HepG2 (cell line): Measurements from ENCODE around the gene NCOA6. TPM values are rescaled to one million over a fixed set of nuclear protein-coding genes. Genes with fewer than 3 reads are reported as not detected.

ENCODE experiments used
- ATAC-seq: fragments of 200-7000 bp; cut with Tn5 transposase; 3 replicates; pipeline ENCODE4 v1.9.1; 2020; ENCODE audit warnings: mild to moderate bottlenecking, moderate library complexity
- BruUV-seq: library from RNA; stranded (reverse); fragments of 400-500 nt; replicated peaks from 2 replicates; lab custom pipeline; 2021; lab: Mats Ljungman, UMichigan
- CTCF ChIA-PET: fragments of 300-600 bp; formaldehyde crosslinking; extraction: SDS; loops from one replicate; lab custom pipeline; 2021; ENCODE audit warnings: low total read pairs, inconsistent platforms, low intra/inter-chr PET ratio; lab: Yijun Ruan, JAX
- POLR2A ChIA-PET: fragments of 350-600 bp; sonication (Branson Sonifier 250); formaldehyde crosslinking; loops from one replicate; lab custom pipeline; 2020; ENCODE audit warnings: antibody characterized with exemption, inconsistent platforms; lab: Yijun Ruan, JAX
- DNase-seq: peaks from one replicate; pipeline ENCODE4 v3.0.0-alpha.2; 2015; ENCODE audit warnings: low spot score
- FAIRE-seq: peaks from 3 replicates; lab custom pipeline; 2011; peaks lifted over from hg19 to GRCh38; lab: Jason Lieb, UNC
- H2AFZ ChIP-seq: one replicate; pipeline ENCODE4 v1.6.1; 2011; ENCODE audit warnings: low read length, inconsistent platforms
- H3K27ac ChIP-seq: fragments of 300-600 bp; 3 replicates; pipeline ENCODE4 v1.8.0; 2011; ENCODE audit warnings: mixed run types, mild to moderate bottlenecking, mixed read lengths, low read length, inconsistent platforms; ENCODE audit not compliant: insufficient read depth; ENCODE audit errors: extremely low read length
- H3K27me3 ChIP-seq, 2 experiments: fragments of 200-600 bp in 1 of 2; 2 replicates in 1 of 2; 3 replicates in 1 of 2; pipeline versions ENCODE4 v1.6.0 to v1.8.0; 2011; ENCODE audit warnings: low read length in 2 of 2, mild to moderate bottlenecking in 2 of 2, moderate library complexity in 2 of 2, inconsistent platforms in 1 of 2; ENCODE audit not compliant: insufficient read depth in 2 of 2, control insufficient read depth in 1 of 2
- H3K36me3 ChIP-seq, 2 experiments: fragments of 200-600 bp in 1 of 2; replicated peaks in 1 of 2; 2 replicates in 1 of 2; 3 replicates in 1 of 2; pipeline versions ENCODE4 v1.5.1 to v1.8.0; 2011; ENCODE audit warnings: low read length in 2 of 2, inconsistent platforms in 1 of 2; ENCODE audit not compliant: insufficient read depth in 2 of 2, control insufficient read depth in 1 of 2
- H3K4me1 ChIP-seq: 2 replicates; pipeline ENCODE4 v1.5.1; 2012; ENCODE audit warnings: low read length, inconsistent platforms; ENCODE audit not compliant: insufficient read depth
- H3K4me2 ChIP-seq: 2 replicates; pipeline ENCODE4 v1.6.0; 2011; ENCODE audit warnings: low read depth, low read length, inconsistent platforms
- H3K4me3 ChIP-seq, 3 experiments: fragments of 200-600 bp in 1 of 3; sonication (generic), shearing (Covaris generic) in 1 of 3; replicated peaks in 1 of 3; 2 replicates each; pipeline ENCODE4 v1.5.1; 2011 to 2016; ENCODE audit warnings: low read length in 3 of 3, inconsistent platforms in 2 of 3, low read depth in 2 of 3, mild to moderate bottlenecking in 2 of 3, control low read depth in 1 of 3, mixed read lengths in 1 of 3; ENCODE audit not compliant: insufficient read depth in 1 of 3
- H3K79me2 ChIP-seq: one replicate; pipeline ENCODE4 v1.6.1; 2011; ENCODE audit warnings: low read length, inconsistent platforms; ENCODE audit not compliant: insufficient read depth
- H3K9ac ChIP-seq: 2 replicates; pipeline ENCODE4 v1.6.0; 2011; ENCODE audit warnings: mild to moderate bottlenecking, low read depth, low read length, inconsistent platforms; ENCODE audit not compliant: insufficient read depth
- H3K9me3 ChIP-seq: 2 replicates; pipeline ENCODE4 v1.5.1; 2012; ENCODE audit warnings: mild to moderate bottlenecking, low read length
- H4K20me1 ChIP-seq: 2 replicates; pipeline ENCODE4 v1.6.0; 2011; ENCODE audit warnings: inconsistent platforms, mild to moderate bottlenecking, low read length, moderate library complexity; ENCODE audit not compliant: insufficient read depth
- AGO1 ChIP-seq: fragments of 200-400 bp; formaldehyde crosslinking; IDR thresholded peaks from 2 replicates; pipeline ENCODE4 v1.6.1; 2017; ENCODE audit warnings: mild to moderate bottlenecking, low read depth, low read length, moderate library complexity; ENCODE audit not compliant: poor library complexity, severe bottlenecking
- ATF5 ChIP-seq: sonication (generic); formaldehyde crosslinking; IDR thresholded peaks from 2 replicates; pipeline ENCODE4 v1.4.0; 2020; ENCODE audit warnings: mild to moderate bottlenecking, low read depth, missing genetic modification reagents
- HNRNPK ChIP-seq: fragments of 200-400 bp; formaldehyde crosslinking; IDR thresholded peaks from 2 replicates; pipeline ENCODE4 v1.6.1; 2018; ENCODE audit warnings: low read length, low read depth, moderate library complexity, mild to moderate bottlenecking; ENCODE audit not compliant: poor library complexity, severe bottlenecking
- KDM5B ChIP-seq: sonication (generic); formaldehyde crosslinking; IDR thresholded peaks from 2 replicates; pipeline ENCODE4 v1.4.0; 2020; ENCODE audit warnings: missing genetic modification reagents, mild to moderate bottlenecking, borderline replicate concordance
- MXD3 ChIP-seq: IDR thresholded peaks from 2 replicates; pipeline ENCODE4 v1.6.1; 2016; ENCODE audit warnings: mild to moderate bottlenecking, missing biosample characterization, missing genetic modification reagents
- PHF20 ChIP-seq: sonication (generic); formaldehyde crosslinking; IDR thresholded peaks from 2 replicates; pipeline ENCODE4 v1.5.0; 2020; ENCODE audit warnings: mild to moderate bottlenecking, missing genetic modification reagents
- RAD21 ChIP-seq: fragments of 450-650 bp; formaldehyde crosslinking; IDR thresholded peaks from 2 replicates; pipeline ENCODE4 v1.5.0; 2020; ENCODE audit warnings: mild to moderate bottlenecking
- RERE ChIP-seq: IDR thresholded peaks from 2 replicates; pipeline ENCODE4 v1.6.1; 2016; ENCODE audit warnings: low read depth, missing genetic modification reagents, missing compliant biosample characterization
- ZBTB44 ChIP-seq: sonication (generic); formaldehyde crosslinking; IDR thresholded peaks from 2 replicates; pipeline ENCODE4 v1.4.0; 2020; ENCODE audit warnings: missing genetic modification reagents
- ZFP41 ChIP-seq: sonication (generic); formaldehyde crosslinking; IDR thresholded peaks from 2 replicates; pipeline ENCODE4 v1.4.0; 2020; ENCODE audit warnings: mild to moderate bottlenecking, missing genetic modification reagents, borderline replicate concordance
- ZNF362 ChIP-seq: sonication (generic); formaldehyde crosslinking; IDR thresholded peaks from 2 replicates; pipeline ENCODE4 v1.4.0; 2020; ENCODE audit warnings: missing genetic modification reagents, mild to moderate bottlenecking, borderline replicate concordance
- ZNF598 ChIP-seq: sonication (generic); formaldehyde crosslinking; IDR thresholded peaks from 2 replicates; pipeline ENCODE4 v1.5.1; 2020; ENCODE audit warnings: mild to moderate bottlenecking, missing genetic modification reagents, borderline replicate concordance
- ZNF792 ChIP-seq: IDR thresholded peaks from 2 replicates; pipeline ENCODE4 v1.6.1; 2016
- ZNF850 ChIP-seq: sonication (generic); formaldehyde crosslinking; conservative IDR thresholded peaks from 2 replicates; pipeline ENCODE4 v1.9.0; 2021; ENCODE audit warnings: mild to moderate bottlenecking, missing genetic modification reagents
- WGBS: methylation state at CpG from one replicate; pipeline ENCODE4 v1.1.6; 2017; ENCODE audit warnings: low lambda C conversion rate; 5-methylcytosine and 5-hydroxymethylcytosine counted together
- in situ Hi-C: cut with HindIII; loops from 2 replicates; pipeline ENCODE4 v1.10.0; 2017; ENCODE audit warnings: low pct_unique_long_range_greater_than_20kb; ENCODE audit not compliant: extremely low pct_ligation_motif_present
- intact Hi-C: fragments of 100-400 bp; cut with micrococcal nuclease; formaldehyde crosslinking; loops from one replicate; pipeline ENCODE4 v1.10.0; 2022; ENCODE audit not compliant: unreplicated experiment
- polyA plus RNA-seq, 8 experiments: library from polyadenylated mRNA; depleted of rRNA in 3 of 8; stranded (reverse) in 7 of 8; unstranded in 1 of 8; fragments of >200 nt; fragmentation: Illumina TruSeq in 4 of 8; extraction: Trizol in 4 of 8; gene quantifications; 2 replicates each; pipeline versions ENCODE4 v1.2.1 to v1.2.3, GENCODE V29; 2011 to 2016; ENCODE audit warnings: low read depth in 4 of 8, missing spikeins in 1 of 8, mixed read lengths in 1 of 8; ENCODE audit not compliant: insufficient read depth in 1 of 8
- total RNA-seq, 5 experiments: library from RNA; depleted of rRNA; stranded (reverse); fragments of >200 nt; fragmentation: Illumina TruSeq; extraction: Trizol; gene quantifications; 2 replicates each; pipeline ENCODE4 v1.2.3, GENCODE V29; 2016; ENCODE audit warnings: low read depth in 1 of 5

NCOA6 gene
- total and polyA plus RNA-seq, 2 of the 13 experiments (the other 11 are each of a cell fraction or from before 2014, with no cell fraction given): 11.2 to 29.3 TPM

- POLR2A ChIA-PET: no interaction called here
- Histone ChIP-seq H3K79me2 (no peaks in the 10 kb centered on the region), H3K27ac (no peak overlapping the region), H2AFZ (no peak overlapping the region), H3K4me2 (no peak overlapping the region), H3K9me3 (no peaks in the 10 kb centered on the region), H3K4me1 (peaks cover 11% of the 10 kb centered on the region; the same call in 1 of the 2 replicates), H3K4me3 (no peak overlapping the region), H4K20me1 (no peaks in the 10 kb centered on the region), H3K36me3 (peaks cover 31 to 73% of the 10 kb centered on the region in 2 experiments), H3K27me3 (no peaks in the 10 kb centered on the region), H3K9ac (no peak overlapping the region)
- DNase-seq (no peak), ATAC-seq (no peak), FAIRE-seq (no peak)
- TF ChIP-seq AGO1 (no peak), RAD21 (CRISPR knock-in tag) (no peak), ZNF598 (CRISPR knock-in tag) (no peak), PHF20 (CRISPR knock-in tag) (no peak), ZFP41 (CRISPR knock-in tag) (no peak), MXD3 (no peak), ZNF792 (CRISPR knock-in tag) (no peak), ZNF362 (no peak), ATF5 (CRISPR knock-in tag) (no peak), ZNF850 (CRISPR knock-in tag) (no peak), HNRNPK (no peak), RERE (CRISPR knock-in tag) (no peak), KDM5B (CRISPR knock-in tag) (no peak), ZBTB44 (CRISPR knock-in tag) (no peak)
- CTCF ChIA-PET: interaction anchor here (1.3 kb wide), 1 partner anchor 216 kb away, joined by 3 read pairs; no protein-coding TSS in a partner anchor
- intact Hi-C loops (no loop called here), in situ Hi-C loops (no loop called here)
- BruUV-seq: no TSS peak
- 90% methylated on average over 1 of the region's 1 CpG for WGBS
Observed at GRCh38 chr20:34755367-34755766, 70.1 kb downstream of the NCOA6 start.
